Skeletal muscle tissue (tissue), 4 donors: ENCODE measurements around the gene DENND4A. TPM values are rescaled to one million over a fixed set of nuclear protein-coding genes. Genes with fewer than 3 reads are reported as not detected.
"Not testable (repeated sequence)": the region's sequence is repeated elsewhere in the genome, so short reads cannot be mapped to it uniquely, and the experiment has no call there.

Experiments
- H3K27ac ChIP-seq: one replicate; pipeline ENCODE4 v1.7.0; 2013; ENCODE audit warnings: mild to moderate bottlenecking, low read depth, low read length, inconsistent platforms
- H3K27me3 ChIP-seq, 3 donors: one replicate each; pipeline ENCODE4 v1.7.0; 2013; ENCODE audit warnings: low read length in 3 of 3; ENCODE audit not compliant: control insufficient read depth in 3 of 3, insufficient read depth in 3 of 3
- H3K36me3 ChIP-seq, 3 donors: one replicate each; pipeline ENCODE4 v1.7.0; 2013; ENCODE audit warnings: low read length in 3 of 3; ENCODE audit not compliant: control insufficient read depth in 3 of 3, insufficient read depth in 3 of 3
- H3K4me1 ChIP-seq, 3 donors: one replicate each; pipeline ENCODE4 v1.7.0; 2013; ENCODE audit warnings: low read length in 3 of 3, mild to moderate bottlenecking in 3 of 3; ENCODE audit not compliant: control insufficient read depth in 3 of 3, insufficient read depth in 3 of 3
- H3K4me3 ChIP-seq, 3 donors: one replicate each; pipeline ENCODE4 v1.7.0; 2013; ENCODE audit warnings: low read length in 3 of 3
- H3K9ac ChIP-seq, 3 donors: one replicate each; pipeline ENCODE4 v1.7.0; 2013; ENCODE audit warnings: low read length in 3 of 3, mild to moderate bottlenecking in 3 of 3, moderate library complexity in 2 of 3, low read depth in 1 of 3
- H3K9me3 ChIP-seq, 3 donors: one replicate each; pipeline ENCODE4 v1.7.0; 2013; ENCODE audit warnings: low read length in 3 of 3; ENCODE audit not compliant: control insufficient read depth in 3 of 3
- total RNA-seq: library from RNA; depleted of rRNA; stranded (reverse); fragments of >200 nt; gene quantifications from one replicate; pipeline ENCODE4 v1.2.3, GENCODE V29; 2014
- donor health status: Osteomylitis.

DENND4A gene
- total RNA-seq, 1 donor from 2014 or later: 30.8 TPM

GRCh38 chr15:65743637-65744252, 48.3 kb downstream of the DENND4A start:
- no peaks in the 10 kb centered on the region for H3K27me3 ChIP-seq
- no peak overlapping the region for H3K9ac ChIP-seq
- H3K4me1 ChIP-seq: no peaks in the 10 kb centered on the region
- no peaks in the 10 kb centered on the region for H3K9me3 ChIP-seq
- H3K36me3 ChIP-seq: peaks cover 0 to 9% (median 6%) of the 10 kb centered on the region in 3 donors
- H3K4me3 ChIP-seq: no peak overlapping the region
- H3K27ac ChIP-seq: no peak overlapping the region

DNA sequence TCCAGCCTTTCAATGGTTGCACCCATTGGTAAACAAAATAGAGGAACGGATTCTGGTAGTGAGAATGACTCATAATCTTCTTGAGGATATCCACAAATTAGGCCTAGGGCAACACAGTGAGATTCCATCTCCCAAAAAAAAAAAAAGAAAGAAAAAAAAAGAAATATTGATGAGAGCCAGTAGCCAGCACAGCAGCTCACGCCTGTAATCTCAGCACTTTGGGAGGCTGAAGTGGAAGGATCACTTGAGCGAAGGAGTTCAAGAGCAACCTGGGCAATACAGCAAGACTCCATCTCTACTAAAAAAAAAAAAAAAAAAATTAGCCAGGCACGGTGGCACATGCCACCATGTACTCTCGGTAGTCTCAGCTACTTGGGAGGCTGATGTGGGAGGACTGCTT, 51.9 kb downstream of the DENND4A start:
- no peaks in the 10 kb centered on the region for H3K9me3 ChIP-seq
- H3K4me3 ChIP-seq: no peak overlapping the region
- peaks cover 3 to 23% (median 17%) of the 10 kb centered on the region in 3 donors for H3K36me3 ChIP-seq
- no peaks in the 10 kb centered on the region for H3K27me3 ChIP-seq
- no peaks in the 10 kb centered on the region for H3K4me1 ChIP-seq
- no peak overlapping the region for H3K27ac ChIP-seq
- H3K9ac ChIP-seq: no peak overlapping the region

- H3K4me1 ChIP-seq: no peaks in the 10 kb centered on the region
- H3K36me3 ChIP-seq: peaks cover 3 to 18% (median 14%) of the 10 kb centered on the region in 3 donors
- H3K4me3 ChIP-seq: no peak overlapping the region
- no peaks in the 10 kb centered on the region for H3K27me3 ChIP-seq
- no peaks in the 10 kb centered on the region for H3K9me3 ChIP-seq
- no peak overlapping the region for H3K27ac ChIP-seq
- no peak overlapping the region for H3K9ac ChIP-seq
These were observed 53.4 kb downstream of the DENND4A start for GRCh38 chr15:65738649-65739048.

GRCh38 chr15:65733599-65733998, 58.5 kb downstream of the DENND4A start:
- not testable (repeated sequence) for H3K9me3 ChIP-seq, H3K4me3 ChIP-seq, H3K9ac ChIP-seq, H3K27ac ChIP-seq, H3K27me3 ChIP-seq, H3K4me1 ChIP-seq
- H3K36me3 ChIP-seq: peaks cover 3 to 19% (median 15%) of the 10 kb centered on the region in 3 donors

- no peak overlapping the region for H3K9ac ChIP-seq
- no peak overlapping the region for H3K27ac ChIP-seq
- no peaks in the 10 kb centered on the region for H3K4me1 ChIP-seq
- H3K9me3 ChIP-seq: no peaks in the 10 kb centered on the region
- no peaks in the 10 kb centered on the region for H3K27me3 ChIP-seq
- no peak overlapping the region for H3K4me3 ChIP-seq
- H3K36me3 ChIP-seq: peaks cover 3 to 14% (median 11%) of the 10 kb centered on the region in 3 donors
These were observed 59.4 kb downstream of the DENND4A start for GRCh38 chr15:65732698-65733097.

- Histone ChIP-seq H3K4me1 (no peaks in the 10 kb centered on the region), H3K4me3 (no peak overlapping the region), H3K27ac (no peak overlapping the region), H3K9ac (no peak overlapping the region), H3K36me3 (peaks cover under 1 to 15% (median 9%) of the 10 kb centered on the region in 3 donors), H3K9me3 (no peaks in the 10 kb centered on the region), H3K27me3 (no peaks in the 10 kb centered on the region)
These were observed 60.2 kb downstream of the DENND4A start for GRCh38 chr15:65731926-65732325.

- Histone ChIP-seq H3K4me1 (no peaks in the 10 kb centered on the region), H3K9ac (no peak overlapping the region), H3K27ac (no peak overlapping the region), H3K4me3 (no peak overlapping the region), H3K36me3 (peaks cover 3 to 14% (median 9%) of the 10 kb centered on the region in 3 donors), H3K27me3 (no peaks in the 10 kb centered on the region), H3K9me3 (no peaks in the 10 kb centered on the region)
These were observed 61.4 kb downstream of the DENND4A start for GRCh38 chr15:65730549-65731172.

DNA sequence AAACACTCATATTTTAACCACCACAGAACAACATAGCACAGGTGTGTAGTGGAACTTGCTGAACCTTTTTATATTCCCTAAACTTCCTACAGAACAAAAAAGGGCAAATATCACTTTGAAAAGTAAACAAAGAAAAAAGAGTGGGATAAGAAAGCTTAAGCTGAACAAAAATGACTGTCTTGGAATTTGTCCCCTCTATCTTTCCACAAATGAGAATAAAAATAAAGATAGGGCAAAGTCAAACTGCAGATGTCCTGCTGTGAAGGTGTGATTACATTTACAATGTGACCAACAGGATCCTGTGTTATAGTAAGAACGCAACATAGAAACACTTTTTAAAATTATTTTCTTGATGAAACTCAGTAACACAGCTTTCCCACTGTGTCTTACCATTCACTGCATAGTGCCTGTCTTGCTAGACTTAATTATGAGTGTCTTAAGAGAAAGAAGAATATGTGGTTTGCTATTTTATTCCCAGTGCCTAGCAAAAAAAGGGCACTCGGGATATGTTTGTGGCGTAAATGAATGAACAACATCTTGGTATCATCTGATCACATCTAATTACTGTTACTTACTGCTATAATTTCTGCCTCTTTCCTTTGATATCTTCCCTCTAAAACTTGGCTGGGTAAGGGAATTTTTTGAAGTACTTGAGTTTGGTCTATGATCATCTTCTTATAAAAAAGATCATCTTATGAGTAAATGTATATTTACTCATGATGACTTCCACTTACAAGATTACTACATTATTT, 67.5 kb downstream of the DENND4A start:
- H3K27me3 ChIP-seq: no peaks in the 10 kb centered on the region
- no peaks in the 10 kb centered on the region for H3K4me1 ChIP-seq
- no peak overlapping the region for H3K4me3 ChIP-seq
- H3K36me3 ChIP-seq: peaks cover 7 to 30% (median 21%) of the 10 kb centered on the region in 3 donors
- H3K9ac ChIP-seq: no peak overlapping the region
- no peak overlapping the region for H3K27ac ChIP-seq
- H3K9me3 ChIP-seq: no peaks in the 10 kb centered on the region

DNA sequence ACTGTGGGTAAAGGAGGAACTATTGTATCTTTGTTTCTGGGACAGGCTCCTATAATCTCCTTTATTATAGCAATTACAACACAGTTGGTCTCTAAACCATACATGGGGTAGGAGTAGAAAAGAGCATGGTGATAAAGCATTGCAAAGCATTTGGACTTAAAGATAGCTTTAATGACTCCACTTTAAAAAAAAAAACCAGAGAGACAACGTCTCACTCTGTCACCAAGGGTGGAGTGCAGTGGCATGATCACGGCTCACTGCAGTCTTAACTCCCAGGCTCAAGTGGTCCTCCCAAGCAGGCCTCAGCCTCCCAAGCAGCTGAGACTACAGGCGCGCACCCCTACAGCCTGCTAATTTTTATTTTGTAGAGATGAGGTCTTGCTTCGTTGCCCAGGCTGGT, 68.2 kb downstream of the DENND4A start:
- H3K27ac ChIP-seq: no peak overlapping the region
- H3K27me3 ChIP-seq: no peaks in the 10 kb centered on the region
- no peak overlapping the region for H3K4me3 ChIP-seq
- H3K4me1 ChIP-seq: no peaks in the 10 kb centered on the region
- H3K9me3 ChIP-seq: no peaks in the 10 kb centered on the region
- no peak overlapping the region for H3K9ac ChIP-seq
- H3K36me3 ChIP-seq: peaks cover 7 to 29% (median 25%) of the 10 kb centered on the region in 3 donors

DNA sequence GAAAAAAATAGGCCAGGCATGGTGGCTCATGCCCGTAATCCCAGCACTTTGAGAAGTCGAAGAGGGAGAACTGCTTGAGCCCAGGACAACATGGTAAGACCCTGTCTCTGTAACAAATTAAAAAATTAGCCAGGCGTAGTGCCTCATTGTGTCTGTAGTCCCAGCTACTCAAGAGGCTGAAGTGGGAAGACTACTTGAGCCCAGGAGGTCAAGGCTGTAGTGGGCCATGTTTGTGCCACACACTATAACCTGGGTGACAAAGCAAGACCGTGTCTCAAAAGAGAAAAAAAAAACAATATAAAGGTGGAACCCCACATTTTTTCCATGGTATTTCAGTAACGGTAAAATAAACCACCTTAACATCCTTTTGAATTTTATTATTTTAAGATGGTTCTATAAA, 69.9 kb downstream of the DENND4A start:
- H3K9me3 ChIP-seq: no peaks in the 10 kb centered on the region
- no peak overlapping the region for H3K4me3 ChIP-seq
- H3K9ac ChIP-seq: no peak overlapping the region
- peaks cover 7 to 32% (median 30%) of the 10 kb centered on the region in 3 donors for H3K36me3 ChIP-seq
- H3K27me3 ChIP-seq: no peaks in the 10 kb centered on the region
- H3K4me1 ChIP-seq: no peaks in the 10 kb centered on the region
- H3K27ac ChIP-seq: no peak overlapping the region
